IMR-90 (cell line): ENCODE data around the gene MPZL3.

Experiments used
- BHLHE40 ChIP-seq: fragments of 150-350 bp; IDR thresholded peaks from 2 replicates; pipeline ENCODE4 v1.6.1; 2016; ENCODE audit warnings: mild to moderate bottlenecking, low read depth, low read length
- CHD1 ChIP-seq: IDR thresholded peaks from 2 replicates; pipeline ENCODE4 v1.6.1; 2012; ENCODE audit warnings: low read depth, low read length, improper control_type of control experiment
- CTCF ChIP-seq: conservative IDR thresholded peaks from 2 replicates; pipeline ENCODE4 v1.5.1; 2012; ENCODE audit warnings: mild to moderate bottlenecking, low read depth, low read length, improper control_type of control experiment
- ELK1 ChIP-seq: fragments of 150-350 bp; IDR thresholded peaks from 2 replicates; pipeline ENCODE4 v1.6.1; 2016; ENCODE audit warnings: low read depth, mild to moderate bottlenecking, low read length, moderate library complexity, borderline replicate concordance
- MAZ ChIP-seq: IDR thresholded peaks from 2 replicates; pipeline ENCODE4 v1.6.1; 2012; ENCODE audit warnings: low read depth, mild to moderate bottlenecking, low read length, improper control_type of control experiment, moderate library complexity, borderline replicate concordance
- MXI1 ChIP-seq: IDR thresholded peaks from 2 replicates; pipeline ENCODE4 v1.6.1; 2012; ENCODE audit warnings: low read depth, mild to moderate bottlenecking, low read length, moderate library complexity, borderline replicate concordance
- POLR2A ChIP-seq: IDR thresholded peaks from 2 replicates; pipeline ENCODE4 v1.6.1; 2012; ENCODE audit warnings: mild to moderate bottlenecking, low read depth, low read length
- RAD21 ChIP-seq: IDR thresholded peaks from 2 replicates; pipeline ENCODE4 v1.6.1; 2012; ENCODE audit warnings: low read length, improper control_type of control experiment
- RCOR1 ChIP-seq: IDR thresholded peaks from 2 replicates; pipeline ENCODE4 v1.6.1; 2012; ENCODE audit warnings: mild to moderate bottlenecking, low read length, improper control_type of control experiment; ENCODE audit not compliant: insufficient replicate concordance
- RFX5 ChIP-seq: IDR thresholded peaks from 2 replicates; pipeline ENCODE4 v1.8.0; 2012; ENCODE audit warnings: low read depth, mild to moderate bottlenecking, low read length, moderate library complexity
- SMC3 ChIP-seq: fragments of 150-350 bp; IDR thresholded peaks from 2 replicates; pipeline ENCODE4 v1.6.1; 2016; ENCODE audit warnings: low read depth, mild to moderate bottlenecking, antibody characterized with exemption, low read length, moderate library complexity

GRCh38 chr11:118238421-118238820 lies 13.7 kb downstream of the MPZL3 start:
- TF ChIP-seq RAD21: no peak
- TF ChIP-seq CTCF: no peak
- TF ChIP-seq RCOR1: no peak
- no peak for TF ChIP-seq ELK1
- TF ChIP-seq SMC3: no peak
- TF ChIP-seq POLR2A: no peak
- no peak for TF ChIP-seq MXI1
- TF ChIP-seq BHLHE40: no peak
- TF ChIP-seq RFX5: no peak
- TF ChIP-seq CHD1: no peak
- no peak for TF ChIP-seq MAZ
